Keratinocyte (primary cell): ENCODE results near the gene SIGLEC6. TPM values are rescaled to one million over a fixed set of nuclear protein-coding genes. Genes with fewer than 3 reads are reported as not detected.

Experiments
- DNase-seq: peaks from one replicate; pipeline ENCODE4 v3.0.0-alpha.2; 2011; ENCODE audit warnings: low read depth, missing footprints, low spot score
- FAIRE-seq: peaks from 2 replicates; lab custom pipeline; 2011; peaks lifted over from hg19 to GRCh38; lab: Jason Lieb, UNC
- H2AFZ ChIP-seq: 2 replicates; pipeline ENCODE4 v1.6.0; 2012; ENCODE audit warnings: low read length, control low read depth, inconsistent platforms; ENCODE audit not compliant: control insufficient read depth
- H3K27ac ChIP-seq: 2 replicates; pipeline ENCODE4 v1.5.1; 2011; ENCODE audit warnings: low read length; ENCODE audit not compliant: control insufficient read depth, insufficient read depth
- H3K27me3 ChIP-seq: 3 replicates; pipeline ENCODE4 v1.6.0; 2011; ENCODE audit warnings: low read length; ENCODE audit not compliant: control insufficient read depth, insufficient read depth; ENCODE audit errors: extremely low read depth
- H3K36me3 ChIP-seq, 2 experiments: 2 replicates in 1 of 2; 3 replicates in 1 of 2; pipeline ENCODE4 v1.5.1; 2011; ENCODE audit warnings: low read length in 2 of 2, mild to moderate bottlenecking in 1 of 2; ENCODE audit not compliant: control insufficient read depth in 2 of 2, insufficient read depth in 2 of 2; ENCODE audit errors: extremely low read depth in 1 of 2
- H3K4me1 ChIP-seq: 3 replicates; pipeline ENCODE4 v1.5.1; 2011; ENCODE audit warnings: low read length; ENCODE audit not compliant: control insufficient read depth, insufficient read depth; ENCODE audit errors: extremely low read depth
- H3K4me2 ChIP-seq: 3 replicates; pipeline ENCODE4 v1.6.0; 2011; ENCODE audit warnings: low read depth, low read length; ENCODE audit not compliant: control insufficient read depth, insufficient read depth; ENCODE audit errors: extremely low read depth
- H3K4me3 ChIP-seq, 3 experiments: fragments of 200-600 bp in 1 of 3; sonication (generic) in 1 of 3; 2 replicates in 2 of 3; 3 replicates in 1 of 3; pipeline ENCODE4 v1.5.1; 2011 to 2016; ENCODE audit warnings: low read length in 3 of 3, mild to moderate bottlenecking in 3 of 3, control low read depth in 2 of 3, inconsistent platforms in 1 of 3, low read depth in 1 of 3, mixed read lengths in 1 of 3, mixed run types in 1 of 3, moderate library complexity in 1 of 3; ENCODE audit not compliant: control insufficient read depth in 2 of 3, insufficient read depth in 2 of 3; ENCODE audit errors: extremely low read depth in 1 of 3
- H3K79me2 ChIP-seq: 2 replicates; pipeline ENCODE4 v1.6.0; 2012; ENCODE audit warnings: low read length; ENCODE audit not compliant: control insufficient read depth, insufficient read depth
- H3K9ac ChIP-seq: 3 replicates; pipeline ENCODE4 v1.6.0; 2011; ENCODE audit warnings: low read length; ENCODE audit not compliant: control insufficient read depth, insufficient read depth; ENCODE audit errors: extremely low read depth
- H3K9me1 ChIP-seq: 3 replicates; pipeline ENCODE4 v1.6.0; 2011; ENCODE audit warnings: low read length; ENCODE audit not compliant: control insufficient read depth, insufficient read depth; ENCODE audit errors: extremely low read depth
- H3K9me3 ChIP-seq: 2 replicates; pipeline ENCODE4 v1.5.1; 2012; ENCODE audit warnings: low read depth, low read length; ENCODE audit not compliant: control insufficient read depth
- H4K20me1 ChIP-seq: 3 replicates; pipeline ENCODE4 v1.6.0; 2011; ENCODE audit warnings: low read length; ENCODE audit not compliant: control insufficient read depth, insufficient read depth; ENCODE audit errors: extremely low read depth
- CTCF ChIP-seq, 3 experiments: IDR thresholded peaks in 1 of 3; conservative IDR thresholded peaks in 1 of 3; optimal IDR thresholded peaks in 1 of 3; 2 replicates in 2 of 3; 3 replicates in 1 of 3; pipeline versions ENCODE3 to v1.5.1; 2011; ENCODE audit warnings: low read length in 3 of 3, mild to moderate bottlenecking in 3 of 3, moderate library complexity in 2 of 3, control low read depth in 1 of 3, inconsistent platforms in 1 of 3; ENCODE audit not compliant: insufficient read depth in 2 of 3; ENCODE audit errors: extremely low read depth in 1 of 3
- EZH2 ChIP-seq: IDR thresholded peaks from one replicate; pipeline ENCODE4 v1.6.1; 2012; ENCODE audit warnings: inconsistent platforms, mild to moderate bottlenecking, low read length, moderate library complexity
- dilution Hi-C: fragments of 300-500 bp; cut with MboI; formaldehyde crosslinking; loops from one replicate; pipeline ENCODE4 v1.7.0; 2020; ENCODE audit warnings: low sequenced_read_pairs; ENCODE audit not compliant: extremely low pct_ligation_motif_present
- polyA plus RNA-seq, 5 experiments: library from polyadenylated mRNA; depleted of rRNA in 3 of 5; stranded (reverse) in 3 of 5; stranded (forward) in 1 of 5; unstranded in 1 of 5; fragments of >200 nt; gene quantifications; 1 replicate in 1 of 5; 2 replicates in 3 of 5; 3 replicates in 1 of 5; pipeline versions ENCODE4 v1.2.1 to v1.2.3, GENCODE V29; 2011 to 2012; ENCODE audit warnings: missing spikeins in 2 of 5, low read depth in 1 of 5, low replicate concordance in 1 of 5

The SIGLEC6 gene
- polyA plus RNA-seq, 1 donor (not counting 4 experiments of a cell fraction or from before 2014, with no cell fraction given), result not detected

DNA sequence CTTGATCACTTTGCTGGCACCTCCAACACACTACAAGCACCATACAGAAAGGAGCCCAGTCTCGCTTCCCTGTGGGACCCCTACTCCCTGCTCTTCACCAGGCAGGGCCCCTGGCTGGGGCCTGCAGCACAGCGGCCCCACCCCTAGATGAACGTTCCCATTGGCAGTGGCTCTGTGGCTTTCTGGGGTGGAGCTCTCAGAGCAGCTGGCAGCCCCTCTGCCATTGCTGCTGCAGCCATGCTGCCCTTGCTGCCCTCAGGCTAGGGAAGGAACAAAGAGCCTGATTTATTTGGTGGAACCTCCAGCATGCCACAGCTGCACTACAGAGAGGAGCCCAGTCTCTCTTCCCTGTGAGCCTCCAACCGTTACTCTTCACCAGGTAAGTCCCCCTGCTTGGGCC is 5.8 kb downstream of the SIGLEC6 start:
- Histone ChIP-seq H3K27me3 (no peaks in the 10 kb centered on the region), H3K4me2 (no peak overlapping the region), H3K9ac (no peak overlapping the region), H2AFZ (no peak overlapping the region), H3K79me2 (no peaks in the 10 kb centered on the region), H3K4me3 (no peak overlapping the region), H3K9me3 (no peaks in the 10 kb centered on the region), H3K9me1 (no peaks in the 10 kb centered on the region), H3K4me1 (no peaks in the 10 kb centered on the region), H3K36me3 (no peaks in the 10 kb centered on the region), H3K27ac (no peak overlapping the region), H4K20me1 (no peaks in the 10 kb centered on the region)
- dilution Hi-C loops, result no loop called here
- no peak for FAIRE-seq
- no peak for DNase-seq
- TF ChIP-seq CTCF (optimal IDR thresholded peaks at IDR 0.05 in 1 of 3, IDR thresholded peaks at IDR 0.05 in 1 of 3, conservative IDR thresholded peaks at IDR 0.05 in 1 of 3; ENCODE audit: extremely low read depth in 1 of 3, insufficient read depth in 2 of 3, low read length in 3 of 3), result no peak
- TF ChIP-seq EZH2, result no peak

DNA sequence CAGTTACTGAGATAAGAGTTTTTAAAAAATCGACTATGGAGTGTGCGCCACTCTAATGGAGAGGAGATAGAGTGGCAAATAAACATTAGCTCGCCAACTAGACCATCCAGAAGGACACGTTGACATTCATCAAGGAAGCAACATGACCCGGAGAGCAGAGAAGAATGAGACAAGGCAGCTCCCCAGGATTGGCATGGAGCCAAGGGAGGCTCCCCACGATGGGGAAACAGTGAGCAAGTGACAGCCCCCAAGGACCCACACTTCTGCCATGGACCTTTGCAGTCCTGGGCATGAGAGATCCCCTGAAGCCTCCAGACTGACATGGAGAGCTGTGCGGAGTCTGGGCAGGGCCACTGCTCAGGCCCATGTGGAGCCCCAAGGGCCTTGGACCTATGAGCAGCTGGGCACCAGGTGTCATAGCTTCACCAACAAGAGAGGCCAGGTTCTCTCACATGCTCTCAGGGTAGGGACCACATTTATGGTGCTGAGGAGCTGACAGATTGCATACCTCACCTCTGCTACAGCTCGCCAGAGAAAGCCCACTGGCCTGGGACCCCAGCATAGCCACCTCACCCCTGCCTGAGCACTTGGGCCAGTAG is 6.7 kb downstream of the SIGLEC6 start:
- Histone ChIP-seq H3K27me3 (no peaks in the 10 kb centered on the region), H3K79me2 (no peaks in the 10 kb centered on the region), H3K9me1 (no peaks in the 10 kb centered on the region), H3K4me2 (no peak overlapping the region), H2AFZ (no peak overlapping the region), H3K4me3 (no peak overlapping the region), H4K20me1 (no peaks in the 10 kb centered on the region), H3K27ac (no peak overlapping the region), H3K4me1 (no peaks in the 10 kb centered on the region), H3K9me3 (no peaks in the 10 kb centered on the region), H3K36me3 (no peaks in the 10 kb centered on the region), H3K9ac (no peak overlapping the region)
- dilution Hi-C loops, result no loop called here
- no peak for DNase-seq
- no peak for FAIRE-seq
- TF ChIP-seq EZH2 (no peak), CTCF (optimal IDR thresholded peaks at IDR 0.05 in 1 of 3, IDR thresholded peaks at IDR 0.05 in 1 of 3, conservative IDR thresholded peaks at IDR 0.05 in 1 of 3; ENCODE audit: extremely low read depth in 1 of 3, insufficient read depth in 2 of 3, low read length in 3 of 3) (no peak)
